K562 (cell line): Measurements from ENCODE around the gene SFMBT2. TPM values are rescaled to one million over a fixed set of nuclear protein-coding genes. Genes with fewer than 3 reads are reported as not detected.

ENCODE experiments used
- ATAC-seq: fragments of 200-7000 bp; cut with Tn5 transposase; 3 replicates; pipeline ENCODE4 v1.9.1; 2020; ENCODE audit warnings: moderate library complexity
- BruUV-seq: library from RNA; stranded (reverse); fragments of 400-500 nt; replicated peaks from 2 replicates; lab custom pipeline; 2021; lab: Mats Ljungman, UMichigan
- CTCF ChIA-PET: fragments of 300-600 bp; formaldehyde crosslinking; extraction: SDS; loops from one replicate; lab custom pipeline; 2021; ENCODE audit warnings: low intra/inter-chr PET ratio; lab: Yijun Ruan, JAX
- POLR2A ChIA-PET: fragments of 300-600, 350-650 bp; sonication (Branson Sonifier 250); formaldehyde crosslinking; extraction: SDS; loops from one replicate; lab custom pipeline; 2021; ENCODE audit warnings: antibody characterized with exemption, inconsistent platforms; lab: Yijun Ruan, JAX
- DNase-seq, 4 experiments: peaks; one replicate each; pipeline versions ENCODE4 v3.0.0 to v3.0.0-alpha.2; 2011 to 2018; ENCODE audit warnings: low spot score in 3 of 4, mixed read lengths in 3 of 4; ENCODE audit errors: extremely low read depth in 1 of 4
- FAIRE-seq: peaks from 2 replicates; lab custom pipeline; 2011; peaks lifted over from hg19 to GRCh38; lab: Jason Lieb, UNC
- H2AFZ ChIP-seq: 2 replicates; pipeline ENCODE4 v1.6.0; 2011; ENCODE audit warnings: low read depth, low read length, control low read depth, inconsistent platforms
- H3K27ac ChIP-seq: fragments of 200-600 bp; 3 replicates; pipeline ENCODE4 v1.8.0; 2011; ENCODE audit warnings: low read depth, mild to moderate bottlenecking, control low read depth, inconsistent platforms, low read length, moderate library complexity, mixed read lengths; ENCODE audit errors: extremely low read depth
- H3K27me3 ChIP-seq, 2 experiments: fragments of 300-600 bp in 1 of 2; 2 replicates in 1 of 2; 3 replicates in 1 of 2; pipeline versions ENCODE4 v1.6.0 to v1.8.0; 2011; ENCODE audit warnings: inconsistent platforms in 2 of 2, low read length in 2 of 2, mild to moderate bottlenecking in 1 of 2, mixed read lengths in 1 of 2, moderate library complexity in 1 of 2; ENCODE audit not compliant: control insufficient read depth in 2 of 2, insufficient read depth in 2 of 2
- H3K36me3 ChIP-seq: fragments of 300-600 bp; 3 replicates; pipeline ENCODE4 v1.8.0; 2011; ENCODE audit warnings: mild to moderate bottlenecking, low read length, inconsistent platforms; ENCODE audit not compliant: control insufficient read depth, insufficient read depth
- H3K4me1 ChIP-seq, 2 experiments: fragments of 200-600 bp in 1 of 2; replicated peaks in 1 of 2; 2 replicates in 1 of 2; 3 replicates in 1 of 2; pipeline versions ENCODE4 v1.5.1 to v1.8.0; 2011; ENCODE audit warnings: inconsistent platforms in 2 of 2, low read length in 2 of 2, mild to moderate bottlenecking in 1 of 2, mixed read lengths in 1 of 2, moderate library complexity in 1 of 2; ENCODE audit not compliant: control insufficient read depth in 2 of 2, insufficient read depth in 2 of 2
- H3K4me2 ChIP-seq: 2 replicates; pipeline ENCODE4 v1.6.1; 2011; ENCODE audit warnings: low read length, control low read depth, inconsistent platforms, mixed read lengths; ENCODE audit not compliant: insufficient read depth
- H3K4me3 ChIP-seq: fragments of 200-600 bp; sonication (generic), shearing (Covaris generic); 2 replicates; pipeline ENCODE4 v1.5.1; 2016; ENCODE audit warnings: control low read depth, inconsistent platforms
- H3K79me2 ChIP-seq: fragments of 200-600 bp; 3 replicates; pipeline ENCODE4 v1.8.0; 2011; ENCODE audit warnings: low read length, inconsistent platforms; ENCODE audit not compliant: control insufficient read depth, insufficient read depth
- H3K9ac ChIP-seq, 2 experiments: 2 replicates each; pipeline versions ENCODE4 v1.6.0 to v1.6.1; 2011; ENCODE audit warnings: low read depth in 2 of 2, low read length in 2 of 2, control low read depth in 1 of 2, inconsistent platforms in 1 of 2, mild to moderate bottlenecking in 1 of 2, mixed read lengths in 1 of 2; ENCODE audit not compliant: insufficient read depth in 1 of 2
- H3K9me1 ChIP-seq: one replicate; pipeline ENCODE4 v1.6.0; 2011; ENCODE audit warnings: inconsistent platforms, mild to moderate bottlenecking, low read length, moderate library complexity; ENCODE audit not compliant: control insufficient read depth, insufficient read depth
- H3K9me3 ChIP-seq: replicated peaks from 2 replicates; pipeline ENCODE4 v1.5.1; 2011; ENCODE audit warnings: low read depth, low read length, inconsistent platforms; ENCODE audit not compliant: control insufficient read depth, insufficient read depth
- H4K20me1 ChIP-seq: replicated peaks from 2 replicates; pipeline ENCODE4 v1.6.1; 2011; ENCODE audit warnings: low read length, inconsistent platforms, mixed read lengths; ENCODE audit not compliant: control insufficient read depth, insufficient read depth
- BHLHE40 ChIP-seq: IDR thresholded peaks from 2 replicates; pipeline ENCODE4 v1.6.1; 2011; ENCODE audit warnings: low read length, improper control_type of control experiment
- BRD4 ChIP-seq: fragments of 200-600 bp; sonication (generic); IDR thresholded peaks from 2 replicates; pipeline ENCODE4 v1.6.1; 2017; ENCODE audit warnings: inconsistent platforms
- CBFA2T2 ChIP-seq: fragments of 450-650 bp; conservative IDR thresholded peaks from 2 replicates; pipeline ENCODE4 v1.6.1; 2017; ENCODE audit warnings: mild to moderate bottlenecking
- DACH1 ChIP-seq: fragments of 450-650 bp; IDR thresholded peaks from 2 replicates; pipeline ENCODE4 v1.6.1; 2018; ENCODE audit not compliant: partially characterized antibody
- E2F1 ChIP-seq: sonication (generic); formaldehyde crosslinking; IDR thresholded peaks from 2 replicates; pipeline ENCODE4 v1.8.1; 2023; ENCODE audit warnings: mild to moderate bottlenecking, missing genetic modification reagents, moderate library complexity
- ELF2 ChIP-seq: fragments of 250-450 bp; sonication (Bioruptor Pico); IDR thresholded peaks from 2 replicates; pipeline ENCODE4 v1.5.0; 2021; ENCODE audit warnings: mild to moderate bottlenecking
- HBP1 ChIP-seq: fragments of 450-650 bp; formaldehyde crosslinking; IDR thresholded peaks from 2 replicates; pipeline ENCODE4 v1.4.0; 2022; ENCODE audit warnings: missing genetic modification characterization
- POLR3G ChIP-seq: IDR thresholded peaks from 2 replicates; pipeline ENCODE4 v1.6.1; 2011; ENCODE audit not compliant: insufficient read length, insufficient replicate concordance; ENCODE audit errors: extremely low read depth
- TAL1 ChIP-seq: fragments of 450-650 bp; IDR thresholded peaks from 2 replicates; pipeline ENCODE4 v1.6.1; 2016; ENCODE audit warnings: mild to moderate bottlenecking
- TFAM ChIP-seq: fragments of 250-450 bp; sonication (Bioruptor Pico); conservative IDR thresholded peaks from 2 replicates; pipeline ENCODE4 v1.5.0; 2021; ENCODE audit warnings: mild to moderate bottlenecking, moderate library complexity
- ZNF143 ChIP-seq: sonication (generic); formaldehyde crosslinking; IDR thresholded peaks from 2 replicates; pipeline ENCODE4 v1.9.0; 2022; ENCODE audit warnings: mild to moderate bottlenecking, missing genetic modification reagents
- ZNF589 ChIP-seq: fragments of 200-800 bp; sonication (Bioruptor generic); IDR thresholded peaks from 2 replicates; pipeline ENCODE4 v1.6.1; 2016; ENCODE audit warnings: low read depth, missing genetic modification characterization, missing compliant biosample characterization
- ZNF707 ChIP-seq: fragments of 250-450 bp; sonication (Bioruptor Pico); conservative IDR thresholded peaks from 2 replicates; pipeline ENCODE4 v1.8.0; 2022; ENCODE audit warnings: inconsistent platforms, mild to moderate bottlenecking, moderate library complexity
- ZSCAN29 ChIP-seq: fragments of 450-650 bp; IDR thresholded peaks from 2 replicates; pipeline ENCODE4 v1.6.1; 2017
- ZZZ3 ChIP-seq: fragments of 450-650 bp; IDR thresholded peaks from 2 replicates; pipeline ENCODE4 v1.6.1; 2016; ENCODE audit warnings: antibody characterized with exemption, mild to moderate bottlenecking, moderate library complexity
- WGBS: fragments of 100-300 bp; shearing (Covaris generic); methylation state at CpG from one replicate; pipeline ENCODE4 v1.1.6; 2016; ENCODE audit warnings: low coverage, mixed read lengths; ENCODE audit not compliant: insufficient coverage; ENCODE audit errors: missing lambda C conversion rate; 5-methylcytosine and 5-hydroxymethylcytosine counted together
- in situ Hi-C: fragments of 300-500 bp; cut with MboI; formaldehyde crosslinking; loops from 4 replicates; pipeline ENCODE4 v1.15.0; 2018; ENCODE audit warnings: inconsistent platforms, mixed read lengths
- intact Hi-C: fragments of 100-400 bp; cut with micrococcal nuclease; formaldehyde crosslinking; loops from 2 replicates; pipeline ENCODE4 v1.14.2; 2022
- polyA plus RNA-seq, 8 experiments: library from polyadenylated mRNA; depleted of rRNA in 4 of 8; stranded (reverse) in 5 of 8; unstranded in 3 of 8; fragments of >200 nt; fragmentation: Nextera tagmentation in 2 of 8; fragmentation: Illumina TruSeq in 1 of 8; extraction: Ambion mirVana in 2 of 8; extraction: Trizol in 1 of 8; gene quantifications; 2 replicates each; pipeline versions ENCODE4 v1.2.1 to v1.2.3, GENCODE V29; 2011 to 2014; ENCODE audit warnings: inconsistent platforms in 1 of 8, missing spikeins in 1 of 8
- total RNA-seq, 7 experiments: library from RNA; depleted of rRNA in 6 of 7; stranded (reverse); fragments of >200 nt in 6 of 7; fragmentation: Illumina TruSeq in 2 of 7; extraction: Trizol in 2 of 7; gene quantifications; 2 replicates each; pipeline versions ENCODE4 v1.2.1 to v1.2.3, GENCODE V29; 2011 to 2021; ENCODE audit warnings: low replicate concordance in 1 of 7

The SFMBT2 gene
- total and polyA plus RNA-seq, 9 of the 15 experiments (the other 6 are each of a cell fraction or from before 2014, with no cell fraction given), result 1.2 to 13.6 (median 7.6) TPM

- ATAC-seq (peak; percentile 51), DNase-seq (peak in 2 of 4 experiments; percentile 10 to 45), FAIRE-seq (no peak)
- Histone ChIP-seq H3K4me3 (no peak overlapping the region), H3K9me3 (peaks cover 3% of the 10 kb centered on the region; the same call in 1 of the 2 replicates), H4K20me1 (no peaks in the 10 kb centered on the region), H3K79me2 (peaks cover 15% of the 10 kb centered on the region; the same call in 2 of the 3 replicates), H3K9me1 (no peaks in the 10 kb centered on the region), H3K27ac (peak overlapping the region; percentile 72), H3K36me3 (peaks cover 13% of the 10 kb centered on the region), H2AFZ (peak overlapping the region; percentile 15; the same call in 1 of the 2 replicates), H3K27me3 (no peaks in the 10 kb centered on the region), H3K4me2 (peak overlapping the region; percentile 25; the same call in 1 of the 2 replicates), H3K4me1 (peaks cover 10 to 43% of the 10 kb centered on the region in 2 experiments), H3K9ac (peak overlapping the region in 1 of 2 experiments; percentile 45; a peak in 2 of 4 replicates)
- ChIA-PET CTCF (no interaction called here), POLR2A (interaction anchor here (0.9 kb wide), 1 partner anchor 18 kb away, joined by 3 read pairs; no protein-coding TSS in a partner anchor)
- 21% methylated on average over 9 of the region's 9 CpGs for WGBS
- no TSS peak for BruUV-seq
- intact Hi-C loops (loop anchor here (2.0 to 10.0 kb wide), 2 partner anchors 21 to 307 kb away; no protein-coding TSS in a partner anchor), in situ Hi-C loops (no loop called here)
- TF ChIP-seq ELF2 (CRISPR knock-in tag) (no peak), ZZZ3 (no peak), DACH1 (no peak), ZNF707 (CRISPR knock-in tag) (no peak), BRD4 (no peak), TFAM (CRISPR knock-in tag) (no peak), E2F1 (CRISPR knock-in tag) (no peak), HBP1 (no peak), BHLHE40 (no peak), POLR3G (no peak), ZNF589 (CRISPR knock-in tag) (no peak), CBFA2T2 (peak; percentile 58), TAL1 (peak; percentile 70), ZNF143 (CRISPR knock-in tag) (no peak), ZSCAN29 (no peak)
Observed at GRCh38 chr10:7231509-7232414, 179.1 kb downstream of the SFMBT2 start.
